ENCODE data around the gene CHEK1. TPM values are rescaled to one million over a fixed set of nuclear protein-coding genes. Genes with fewer than 3 reads are reported as not detected.
A peak's percentile ranks its signal among the peaks of the same experiment; 100 is the strongest.

CHEK1 gene
- total RNA-seq, 1 donor from 2014 or later, result 161 TPM

GRCh38 chr11:125645871-125646270 is 20.9 kb downstream of the CHEK1 start:
- Mint-ChIP-seq H3K4me1 (no peaks in the 10 kb centered on the region), H3K27me3 (ENCODE audit: insufficient read depth, low read depth) (no peaks in the 10 kb centered on the region), H3K27ac (no peak overlapping the region), H3K36me3 (peaks cover 41% of the 10 kb centered on the region), H3K9me3 (no peaks in the 10 kb centered on the region), H3K4me3 (no peak overlapping the region)
- H3K9me3 ChIP-seq (ENCODE audit: low read depth), result no peaks in the 10 kb centered on the region
- H3F3A ChIP-seq (ENCODE audit: low read depth), result peaks cover 25% of the 10 kb centered on the region
- no peak overlapping the region for H3K4me3 ChIP-seq
- peaks cover 41% of the 10 kb centered on the region for H3K36me3 ChIP-seq
- H2AFZ ChIP-seq (replicated peaks), result no peak overlapping the region
- peaks cover 14% of the 10 kb centered on the region for H4K20me1 ChIP-seq (ENCODE audit: low read depth)
- no peak overlapping the region for H3K9ac ChIP-seq
- no peak for DNase-seq (ENCODE audit: low spot score)
- no peaks in the 10 kb centered on the region for H3K27me3 ChIP-seq
- TF ChIP-seq, protein P1, sequence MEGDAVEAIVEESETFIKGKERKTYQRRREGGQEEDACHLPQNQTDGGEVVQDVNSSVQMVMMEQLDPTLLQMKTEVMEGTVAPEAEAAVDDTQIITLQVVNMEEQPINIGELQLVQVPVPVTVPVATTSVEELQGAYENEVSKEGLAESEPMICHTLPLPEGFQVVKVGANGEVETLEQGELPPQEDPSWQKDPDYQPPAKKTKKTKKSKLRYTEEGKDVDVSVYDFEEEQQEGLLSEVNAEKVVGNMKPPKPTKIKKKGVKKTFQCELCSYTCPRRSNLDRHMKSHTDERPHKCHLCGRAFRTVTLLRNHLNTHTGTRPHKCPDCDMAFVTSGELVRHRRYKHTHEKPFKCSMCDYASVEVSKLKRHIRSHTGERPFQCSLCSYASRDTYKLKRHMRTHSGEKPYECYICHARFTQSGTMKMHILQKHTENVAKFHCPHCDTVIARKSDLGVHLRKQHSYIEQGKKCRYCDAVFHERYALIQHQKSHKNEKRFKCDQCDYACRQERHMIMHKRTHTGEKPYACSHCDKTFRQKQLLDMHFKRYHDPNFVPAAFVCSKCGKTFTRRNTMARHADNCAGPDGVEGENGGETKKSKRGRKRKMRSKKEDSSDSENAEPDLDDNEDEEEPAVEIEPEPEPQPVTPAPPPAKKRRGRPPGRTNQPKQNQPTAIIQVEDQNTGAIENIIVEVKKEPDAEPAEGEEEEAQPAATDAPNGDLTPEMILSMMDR (IDR thresholded peaks at IDR 0.05), result no peak
- TF ChIP-seq EZH2phosphoT487 (IDR thresholded peaks at IDR 0.05) (no peak), EZH2 (IDR thresholded peaks at IDR 0.05) (no peak)
- H3K4me1 ChIP-seq, result no peaks in the 10 kb centered on the region
- H3K4me2 ChIP-seq, result no peak overlapping the region
- H3K79me2 ChIP-seq (ENCODE audit: low read depth), result peaks cover 62% of the 10 kb centered on the region
- H3K27ac ChIP-seq, result peak overlapping the region; percentile 3

DNA sequence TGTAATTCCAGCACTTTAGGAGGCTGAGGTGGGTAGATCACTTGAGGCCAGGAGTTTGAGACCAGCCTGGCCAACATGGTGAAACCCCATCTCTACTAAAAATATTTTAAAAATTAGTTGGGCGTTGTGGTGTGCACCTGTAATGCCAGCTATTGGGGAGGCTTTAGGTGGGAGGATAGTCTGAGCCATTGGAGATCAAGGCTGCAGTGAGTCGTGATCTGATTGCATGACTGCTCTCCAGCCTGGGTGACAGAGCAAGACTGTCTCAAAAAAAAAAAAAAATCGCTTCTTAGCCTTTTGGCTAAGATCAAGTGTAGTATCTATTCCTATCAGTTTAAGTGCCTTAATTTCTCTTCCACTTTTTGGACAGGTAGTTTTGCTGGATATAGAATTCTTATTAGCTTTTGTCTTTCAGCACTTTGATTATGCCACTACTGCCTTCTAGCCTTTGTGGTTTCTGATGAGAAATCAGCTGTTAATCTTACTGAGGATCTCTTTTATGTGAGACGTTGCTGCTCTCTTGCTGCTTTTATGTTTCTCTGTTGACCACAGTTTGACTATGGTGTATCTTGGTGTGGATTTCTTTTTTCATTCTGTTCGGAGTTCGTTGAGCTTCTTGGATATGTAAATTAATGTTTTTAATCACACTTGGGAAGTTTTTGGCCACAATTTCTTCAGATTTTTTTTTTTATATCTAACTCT is 24.7 kb downstream of the CHEK1 start:
- Histone ChIP-seq H3K4me1 (no peaks in the 10 kb centered on the region), H3K4me2 (no peak overlapping the region), H3K36me3 (peaks cover 44% of the 10 kb centered on the region), H3K27me3 (no peaks in the 10 kb centered on the region), H3K9me3 (ENCODE audit: low read depth) (no peaks in the 10 kb centered on the region), H3K4me3 (no peak overlapping the region), H3F3A (ENCODE audit: low read depth) (peaks cover 23% of the 10 kb centered on the region), H4K20me1 (ENCODE audit: low read depth) (peaks cover 14% of the 10 kb centered on the region), H3K9ac (no peak overlapping the region), H3K79me2 (ENCODE audit: low read depth) (peaks cover 64% of the 10 kb centered on the region), H3K27ac (no peak overlapping the region), H2AFZ (replicated peaks) (no peak overlapping the region)
- DNase-seq (ENCODE audit: low spot score), result no peak
- Mint-ChIP-seq H3K4me3 (no peak overlapping the region), H3K27me3 (ENCODE audit: insufficient read depth, low read depth) (no peaks in the 10 kb centered on the region), H3K36me3 (peaks cover 45% of the 10 kb centered on the region), H3K27ac (no peak overlapping the region), H3K4me1 (no peaks in the 10 kb centered on the region), H3K9me3 (no peaks in the 10 kb centered on the region)
- TF ChIP-seq, protein P1 (IDR thresholded peaks at IDR 0.05), result no peak
- TF ChIP-seq EZH2phosphoT487 (IDR thresholded peaks at IDR 0.05), result no peak
- TF ChIP-seq EZH2 (IDR thresholded peaks at IDR 0.05), result no peak

GRCh38 chr11:125662689-125663088 is 37.7 kb downstream of the CHEK1 start:
- H3K36me3 ChIP-seq, result peaks cover 43% of the 10 kb centered on the region
- H3K27me3 Mint-ChIP-seq (ENCODE audit: insufficient read depth, low read depth), result no peaks in the 10 kb centered on the region
- DNase-seq (ENCODE audit: low spot score), result no peak

More at GRCh38 chr11:125662689-125663088, 37.7 kb downstream of the CHEK1 start:
- H3K4me1 ChIP-seq, result no peaks in the 10 kb centered on the region
- H3K4me2 ChIP-seq, result no peak overlapping the region
- H4K20me1 ChIP-seq (ENCODE audit: low read depth), result no peaks in the 10 kb centered on the region
- H3K4me3 ChIP-seq, result no peak overlapping the region
- no peak overlapping the region for H2AFZ ChIP-seq (replicated peaks)
- peaks cover 2% of the 10 kb centered on the region for H3F3A ChIP-seq (ENCODE audit: low read depth)
- H3K79me2 ChIP-seq (ENCODE audit: low read depth), result peaks cover 41% of the 10 kb centered on the region
- H3K9ac ChIP-seq, result no peak overlapping the region
- Mint-ChIP-seq H3K36me3 (peaks cover 65% of the 10 kb centered on the region), H3K9me3 (peaks cover 36% of the 10 kb centered on the region), H3K27ac (no peak overlapping the region), H3K4me3 (no peak overlapping the region), H3K4me1 (no peaks in the 10 kb centered on the region)
- no peak for TF ChIP-seq EZH2 (IDR thresholded peaks at IDR 0.05)
- no peak for TF ChIP-seq EZH2phosphoT487 (IDR thresholded peaks at IDR 0.05)
- TF ChIP-seq, protein P1 (IDR thresholded peaks at IDR 0.05), result no peak
- H3K9me3 ChIP-seq (ENCODE audit: low read depth), result peaks cover 6% of the 10 kb centered on the region
- no peaks in the 10 kb centered on the region for H3K27me3 ChIP-seq
- H3K27ac ChIP-seq, result no peak overlapping the region
